Body of pancreas (tissue), 4 donors: ENCODE measurements around the gene RRAS. TPM values are rescaled to one million over a fixed set of nuclear protein-coding genes. Genes with fewer than 3 reads are reported as not detected.
A peak's percentile ranks its signal among the peaks of the same experiment; 100 is the strongest.

Experiments
- ATAC-seq: fragments of 150-250 bp; one replicate; pipeline ENCODE4 v1.9.1; 2016
- DNase-seq, 4 donors: peaks; one replicate each; pipeline ENCODE4 v3.0.0-alpha.2; 2019
- H3K27ac ChIP-seq, 4 donors: fragments of 200-600 bp; sonication (generic); 1 replicate in 3 of 4; 2 replicates in 1 of 4; pipeline versions ENCODE4 v1.5.1 to v1.6.1; 2016 to 2019; ENCODE audit warnings: mild to moderate bottlenecking in 1 of 4, mixed read lengths in 1 of 4, moderate library complexity in 1 of 4
- H3K27me3 ChIP-seq, 2 donors: fragments of 200-600 bp; sonication (generic); one replicate each; pipeline ENCODE4 v1.6.0; 2016; ENCODE audit warnings: mild to moderate bottlenecking in 1 of 2
- H3K36me3 ChIP-seq, 2 donors: fragments of 200-600 bp; sonication (generic); replicated peaks in 1 of 2; 2 replicates each; pipeline ENCODE4 v1.5.1; 2016; ENCODE audit warnings: low read depth in 2 of 2; ENCODE audit not compliant: insufficient read depth in 1 of 2
- H3K4me1 ChIP-seq: fragments of 200-600 bp; sonication (generic); one replicate; pipeline ENCODE4 v1.6.0; 2016
- H3K4me3 ChIP-seq, 2 donors: fragments of 200-600 bp; sonication (generic); 1 replicate in 1 of 2; 2 replicates in 1 of 2; pipeline ENCODE4 v1.5.1; 2016 to 2019
- H3K9me3 ChIP-seq, 3 donors: fragments of 200-600 bp; sonication (generic); 1 replicate in 2 of 3; 2 replicates in 1 of 3; pipeline ENCODE4 v1.5.1; 2016
- POLR2A ChIP-seq, 3 donors: fragments of 450-650 bp; IDR thresholded peaks; one replicate each; pipeline ENCODE4 v1.6.1; 2016; ENCODE audit warnings: antibody characterized with exemption in 3 of 3, mild to moderate bottlenecking in 2 of 3
- WGBS, 2 donors: methylation state at CpG; one replicate each; pipeline ENCODE4 v1.1.5; 2017; 5-methylcytosine and 5-hydroxymethylcytosine counted together
- intact Hi-C: fragments of 100-400 bp; cut with DNase I; formaldehyde crosslinking; loops from one replicate; pipeline ENCODE4 v1.15.1; 2023
- total RNA-seq, 2 donors: library from RNA; depleted of rRNA; stranded (reverse); fragments of >200 nt; gene quantifications; one replicate each; pipeline ENCODE4 v1.1.0, GENCODE V29; 2016
- TF ChIP-seq, protein P1 (sequence below), 7 experiments: fragments of 450-650 bp in 4 of 7; fragments of 200-600 bp in 3 of 7; sonication (generic) in 3 of 7; IDR thresholded peaks; one replicate each; pipeline ENCODE4 v1.5.1; 2016 to 2019; ENCODE audit warnings: antibody characterized with exemption in 7 of 7

Gene RRAS
- total RNA-seq, 2 donors from 2014 or later: 10.9 to 17.9 TPM

DNA sequence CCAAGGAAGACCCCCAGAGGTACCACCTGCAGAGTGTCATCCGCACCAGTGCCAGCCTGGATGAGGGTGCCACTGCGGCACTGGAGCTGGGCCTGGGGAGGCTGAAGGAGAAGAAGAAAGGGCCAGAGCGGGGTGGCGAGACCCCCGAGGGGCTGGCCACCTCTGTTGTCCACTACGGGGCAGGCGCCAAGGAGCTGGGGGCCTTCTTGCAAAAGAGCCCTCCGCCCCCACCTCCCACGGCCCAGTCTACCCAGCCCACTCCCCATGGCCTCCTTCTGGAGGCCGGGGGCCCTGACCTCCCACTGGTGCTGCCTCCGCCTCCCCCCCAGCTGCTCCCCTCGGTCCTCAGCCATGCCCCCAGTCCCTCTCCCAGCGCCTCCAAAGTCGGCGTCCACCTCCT lies 43.5 kb downstream of the RRAS start:
- DNase-seq: no peak
- no peak overlapping the region for H3K27ac ChIP-seq
- peaks cover 24% of the 10 kb centered on the region for H3K4me1 ChIP-seq
- intact Hi-C loops: loop anchor here (5.0 kb wide), 1 partner anchor 41 kb away; no protein-coding TSS in a partner anchor
- no peak for TF ChIP-seq POLR2A (IDR thresholded peaks at IDR 0.05)
- TF ChIP-seq, protein P1, sequence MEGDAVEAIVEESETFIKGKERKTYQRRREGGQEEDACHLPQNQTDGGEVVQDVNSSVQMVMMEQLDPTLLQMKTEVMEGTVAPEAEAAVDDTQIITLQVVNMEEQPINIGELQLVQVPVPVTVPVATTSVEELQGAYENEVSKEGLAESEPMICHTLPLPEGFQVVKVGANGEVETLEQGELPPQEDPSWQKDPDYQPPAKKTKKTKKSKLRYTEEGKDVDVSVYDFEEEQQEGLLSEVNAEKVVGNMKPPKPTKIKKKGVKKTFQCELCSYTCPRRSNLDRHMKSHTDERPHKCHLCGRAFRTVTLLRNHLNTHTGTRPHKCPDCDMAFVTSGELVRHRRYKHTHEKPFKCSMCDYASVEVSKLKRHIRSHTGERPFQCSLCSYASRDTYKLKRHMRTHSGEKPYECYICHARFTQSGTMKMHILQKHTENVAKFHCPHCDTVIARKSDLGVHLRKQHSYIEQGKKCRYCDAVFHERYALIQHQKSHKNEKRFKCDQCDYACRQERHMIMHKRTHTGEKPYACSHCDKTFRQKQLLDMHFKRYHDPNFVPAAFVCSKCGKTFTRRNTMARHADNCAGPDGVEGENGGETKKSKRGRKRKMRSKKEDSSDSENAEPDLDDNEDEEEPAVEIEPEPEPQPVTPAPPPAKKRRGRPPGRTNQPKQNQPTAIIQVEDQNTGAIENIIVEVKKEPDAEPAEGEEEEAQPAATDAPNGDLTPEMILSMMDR (IDR thresholded peaks at IDR 0.05): no peak
- no peaks in the 10 kb centered on the region for H3K27me3 ChIP-seq
- no peaks in the 10 kb centered on the region for H3K9me3 ChIP-seq
- H3K36me3 ChIP-seq: peaks cover 13 to 19% of the 10 kb centered on the region in 2 donors
- 84 to 91% methylated on average over 4 to 13 of the region's 15 CpGs for WGBS, 2 donors
- ATAC-seq: no peak
- no peak overlapping the region for H3K4me3 ChIP-seq

DNA sequence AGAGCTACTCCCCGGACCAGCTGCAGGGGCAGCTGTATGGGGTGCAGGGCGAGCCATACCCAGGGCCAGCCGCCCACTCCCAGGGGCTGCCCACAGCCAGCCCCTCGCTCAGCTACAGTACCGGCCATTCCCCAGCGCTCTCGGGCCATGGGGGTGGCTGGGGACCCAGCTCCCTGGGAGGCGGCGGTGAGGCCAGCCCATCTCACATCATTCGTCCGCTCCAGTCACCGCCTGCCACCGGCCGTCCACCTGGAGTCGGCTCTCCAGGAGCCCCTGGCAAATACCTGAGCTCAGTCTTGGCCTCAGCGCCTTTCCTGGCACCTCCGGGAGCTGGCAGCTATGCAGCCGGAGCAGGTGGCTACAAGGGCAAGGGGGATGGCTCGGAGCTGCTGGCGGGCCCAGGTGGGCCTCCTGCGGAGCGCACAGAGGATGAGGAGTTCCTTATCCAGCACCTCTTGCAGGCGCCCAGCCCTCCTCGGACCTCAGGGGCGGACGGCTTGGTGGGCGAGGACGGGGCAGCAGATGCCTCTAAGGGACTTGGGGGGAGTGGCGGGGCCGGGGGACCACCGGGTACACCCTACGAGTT lies 44.0 kb downstream of the RRAS start:
- H3K27ac ChIP-seq: no peak overlapping the region
- no peaks in the 10 kb centered on the region for H3K27me3 ChIP-seq
- no peaks in the 10 kb centered on the region for H3K9me3 ChIP-seq
- ATAC-seq: no peak
- 92% methylated on average over 20 of the region's 32 CpGs; no CpG with 5 or more reads in 1 of the 2 donors for WGBS, 2 donors
- H3K4me3 ChIP-seq: no peak overlapping the region
- H3K36me3 ChIP-seq: peaks cover 13 to 19% of the 10 kb centered on the region in 2 donors
- intact Hi-C loops: loop anchor here (5.0 kb wide), 1 partner anchor 41 kb away; no protein-coding TSS in a partner anchor
- peaks cover 24% of the 10 kb centered on the region for H3K4me1 ChIP-seq
- TF ChIP-seq POLR2A (IDR thresholded peaks at IDR 0.05): no peak
- TF ChIP-seq, protein P1 (IDR thresholded peaks at IDR 0.05): no peak
- DNase-seq: no peak

DNA sequence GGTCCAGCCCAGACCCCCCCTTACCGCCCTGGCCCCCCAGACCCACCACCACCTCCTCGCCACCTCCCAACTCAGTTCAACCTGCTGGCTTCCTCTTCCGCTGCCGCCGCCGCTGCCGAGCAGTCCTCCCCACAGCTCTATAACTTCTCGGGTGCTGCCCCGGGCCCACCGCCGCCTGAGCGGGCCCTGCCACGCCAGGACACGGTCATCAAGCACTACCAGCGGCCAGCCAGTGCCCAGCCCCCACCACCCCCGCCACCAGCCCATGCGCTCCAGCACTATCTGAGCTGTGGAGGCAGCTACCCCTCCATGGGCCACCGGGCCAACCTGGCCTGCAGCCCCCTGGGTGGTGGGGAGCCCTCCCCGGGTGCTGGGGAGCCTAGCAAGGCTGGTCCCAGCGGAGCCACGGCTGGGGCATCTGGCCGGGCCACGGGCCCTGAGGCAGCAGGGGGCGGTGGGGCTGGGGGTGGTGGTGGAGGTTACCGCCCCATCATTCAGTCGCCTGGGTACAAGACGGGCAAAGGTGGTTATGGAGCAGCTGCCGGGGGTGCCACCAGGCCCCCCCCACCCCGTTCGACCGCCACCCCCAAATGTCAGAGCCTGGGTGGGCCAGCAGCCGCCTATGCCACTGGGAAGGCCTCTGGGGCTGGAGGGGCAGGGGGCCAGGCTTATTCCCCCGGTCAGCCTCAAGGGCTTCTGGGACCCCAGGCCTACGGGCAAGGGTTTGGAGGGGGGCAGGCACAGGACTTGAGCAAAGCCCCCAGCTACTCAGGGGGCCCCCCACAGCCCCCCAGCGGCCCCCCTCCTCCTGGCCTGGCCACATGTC lies 44.7 kb downstream of the RRAS start:
- Histone ChIP-seq H3K4me3 (no peak overlapping the region), H3K9me3 (no peaks in the 10 kb centered on the region), H3K4me1 (peaks cover 24% of the 10 kb centered on the region), H3K27ac (no peak overlapping the region), H3K27me3 (no peaks in the 10 kb centered on the region), H3K36me3 (peaks cover 13 to 19% of the 10 kb centered on the region in 2 donors)
- no peak for ATAC-seq
- DNase-seq: no peak
- intact Hi-C loops: loop anchor here (5.0 kb wide), 1 partner anchor 42 kb away; no protein-coding TSS in a partner anchor
- no peak for TF ChIP-seq POLR2A (IDR thresholded peaks at IDR 0.05)
- 90 to 97% methylated on average over 13 to 24 of the region's 35 CpGs for WGBS, 2 donors

DNA sequence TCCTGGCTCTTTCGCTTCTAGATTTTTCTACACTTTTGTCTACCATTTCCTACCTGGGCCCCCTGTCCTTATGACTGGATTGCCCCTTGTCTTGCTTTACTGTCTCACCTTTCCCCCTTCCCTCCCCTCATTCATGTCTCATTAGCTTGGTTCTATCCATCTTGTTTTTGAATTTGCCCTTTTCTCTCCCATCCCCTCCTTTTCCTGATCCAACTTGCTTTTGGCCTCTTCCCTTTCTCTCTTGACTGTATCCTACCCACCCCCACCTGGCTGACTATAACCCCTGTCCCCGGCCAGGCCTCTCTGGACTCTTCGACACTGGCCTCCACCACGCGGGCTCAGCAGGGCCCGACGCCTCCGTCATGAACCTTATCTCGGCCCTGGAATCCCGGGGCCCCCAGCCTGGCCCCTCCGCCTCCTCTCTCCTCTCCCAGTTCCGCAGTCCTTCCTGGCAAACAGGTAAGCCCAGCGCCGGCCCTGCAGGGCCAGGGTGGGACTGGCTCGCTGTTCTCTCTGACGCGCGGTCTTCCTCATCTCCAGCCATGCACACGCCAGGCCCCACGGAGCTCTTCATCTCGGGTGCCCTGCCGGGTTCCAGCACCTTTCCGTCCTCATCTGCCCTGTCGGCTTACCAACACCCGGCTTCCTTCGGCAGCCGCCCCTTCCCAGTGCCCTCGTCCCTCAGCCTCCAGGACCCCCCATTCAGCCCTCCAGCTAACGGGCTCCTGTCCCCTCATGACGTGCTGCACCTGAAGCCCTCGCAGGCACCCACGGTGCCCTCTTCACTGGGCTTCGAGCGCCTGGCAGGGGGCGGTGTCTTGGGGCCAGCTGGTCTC lies 45.6 kb downstream of the RRAS start:
- Histone ChIP-seq H3K27me3 (no peaks in the 10 kb centered on the region), H3K36me3 (peaks cover 6 to 13% of the 10 kb centered on the region in 2 donors), H3K27ac (peak overlapping the region in 1 of 4 donors; percentile 86), H3K4me3 (no peak overlapping the region), H3K4me1 (peaks cover 24% of the 10 kb centered on the region), H3K9me3 (no peaks in the 10 kb centered on the region)
- ATAC-seq (no peak), DNase-seq (no peak)
- 86 to 90% methylated on average over 28 to 33 of the region's 35 CpGs for WGBS, 2 donors
- no peak for TF ChIP-seq POLR2A (IDR thresholded peaks at IDR 0.05)
- TF ChIP-seq, protein P1 (IDR thresholded peaks at IDR 0.05): no peak
- intact Hi-C loops: no loop called here
